ENCODE results near the gene CRHR2. TPM values are rescaled to one million over a fixed set of nuclear protein-coding genes. Genes with fewer than 3 reads are reported as not detected.

The CRHR2 gene
- total and polyA plus RNA-seq, 2 experiments from 2014 or later = 0.14 to 1.4 TPM

GRCh38 chr7:30730097-30730496 is 47.8 kb upstream of the CRHR2 start (continued):
- no peak for TF ChIP-seq ZNF462 (CRISPR knock-in tag; IDR thresholded peaks at IDR 0.05)
- no peak for TF ChIP-seq ETS1 (IDR thresholded peaks at IDR 0.05)
- no peak for TF ChIP-seq POLR2AphosphoS5 (IDR thresholded peaks at IDR 0.05; ENCODE audit: low read depth)

- no peak for TF ChIP-seq EZH2phosphoT487 (IDR thresholded peaks at IDR 0.05; ENCODE audit: unreplicated experiment)
- TF ChIP-seq ZNF331 (CRISPR knock-in tag; IDR thresholded peaks at IDR 0.05; ENCODE audit: low read depth) = no peak
- no peak for TF ChIP-seq CTCF (conservative IDR thresholded peaks at IDR 0.05; ENCODE audit: low read depth in 2 of 2)
- no peak for TF ChIP-seq POLR2AphosphoS5 (IDR thresholded peaks at IDR 0.05; ENCODE audit: low read depth)
- TF ChIP-seq STAT1 (IDR thresholded peaks at IDR 0.05; ENCODE audit: unreplicated experiment) = no peak
- Histone ChIP-seq H3K9me2 (ENCODE audit: insufficient read depth) (no peaks in the 10 kb centered on the region), H3F3A (replicated peaks; ENCODE audit: low read depth) (peaks cover 3% of the 10 kb centered on the region; the same call in 1 of the 2 replicates), H4K20me1 (replicated peaks; ENCODE audit: insufficient read depth) (no peaks in the 10 kb centered on the region), H3K4me2 (no peak overlapping the region), H3K79me2 (replicated peaks; ENCODE audit: insufficient read depth) (no peaks in the 10 kb centered on the region), H3K4me3 (no peak overlapping the region), H3K36me3 (ENCODE audit: insufficient read depth) (no peaks in the 10 kb centered on the region), H3K27ac (ENCODE audit: low read depth) (no peak overlapping the region), H3K4me1 (ENCODE audit: insufficient read depth) (peaks cover 25% of the 10 kb centered on the region), H2AFZ (no peak overlapping the region), H3K27me3 (ENCODE audit: insufficient read depth) (no peaks in the 10 kb centered on the region)
- ATAC-seq = no peak
- H3K27ac Mint-ChIP-seq = no peak overlapping the region
- H3K4me3 Mint-ChIP-seq = no peak overlapping the region
- DNase-seq (ENCODE audit: low spot score) = no peak
- 0 out of 3 replicates have a peak, but pooled peaks cover 2% of the 10 kb centered on the region for H3K36me3 Mint-ChIP-seq (ENCODE audit: low read depth)
- H3K4me1 Mint-ChIP-seq = peaks cover 47% of the 10 kb centered on the region
- H3K9me3 Mint-ChIP-seq = no peaks in the 10 kb centered on the region; the same call in 2 of the 3 replicates
- peaks cover 24% of the 10 kb centered on the region for H3K27me3 Mint-ChIP-seq (ENCODE audit: insufficient read depth, low read depth, poor library complexity)
Observed at GRCh38 chr7:30729642-30730041, 47.4 kb upstream of the CRHR2 start.

Data from GM23338 (cell line).